ENCODE results near the gene PRR23E. TPM values are rescaled to one million over a fixed set of nuclear protein-coding genes. Genes with fewer than 3 reads are reported as not detected.

The PRR23E gene
- total RNA-seq, 1 donor from 2014 or later: not detected

GRCh38 chr3:127226457-127226856 is 33.5 kb downstream of the PRR23E start:
- no peak for DNase-seq (ENCODE audit: low spot score)

- no peak for DNase-seq (ENCODE audit: low spot score)
Observed at GRCh38 chr3:127226946-127227842, 34.3 kb downstream of the PRR23E start.

GRCh38 chr3:127228866-127229265 is 35.9 kb downstream of the PRR23E start:
- no peak for DNase-seq (ENCODE audit: low spot score)

- no peak for DNase-seq (ENCODE audit: low spot score)
Observed at GRCh38 chr3:127233371-127233770, 40.4 kb downstream of the PRR23E start.

- DNase-seq (ENCODE audit: low spot score): no peak
Observed at GRCh38 chr3:127234778-127235177, 41.8 kb downstream of the PRR23E start.

DNA sequence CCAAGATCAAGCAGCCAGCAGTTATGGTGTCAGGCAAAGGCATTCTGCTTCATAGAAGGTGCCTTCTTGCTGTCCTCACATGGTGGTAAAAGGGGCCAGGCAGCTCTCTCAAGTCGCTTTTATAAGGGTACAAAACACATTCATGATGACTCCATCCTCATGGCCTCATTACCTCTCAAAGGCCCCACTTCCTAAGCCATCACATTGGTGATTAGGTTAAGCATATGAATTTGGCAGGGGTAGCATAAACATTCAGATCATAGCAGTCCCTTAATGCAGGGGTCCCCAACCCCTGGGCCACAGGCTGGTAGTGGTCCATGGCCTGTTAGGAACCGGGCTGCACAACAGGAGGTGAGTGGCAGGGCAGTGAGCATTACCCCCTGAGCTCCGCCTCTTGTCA is 42.8 kb downstream of the PRR23E start:
- DNase-seq (ENCODE audit: low spot score): no peak

GRCh38 chr3:127237835-127238234 is 44.9 kb downstream of the PRR23E start:
- DNase-seq (ENCODE audit: low spot score): no peak

- no peak for DNase-seq (ENCODE audit: low spot score)
Observed at GRCh38 chr3:127238602-127239001, 45.7 kb downstream of the PRR23E start.

- DNase-seq (ENCODE audit: low spot score): no peak
Observed at GRCh38 chr3:127247292-127247691, 54.4 kb downstream of the PRR23E start.

Other genes starting within 250 kb of the PRR23E start
- gene PLXNA1, start 210.0 kb upstream of the PRR23E start, total RNA-seq (ENCODE audit: insufficient read depth, low replicate concordance): 50.1 TPM
- gene PRR20G, start 94.9 kb downstream of the PRR23E start, total RNA-seq (ENCODE audit: insufficient read depth, low replicate concordance): 3.9 TPM

All from umbilical cord (tissue), 2 donors.